Measurements from ENCODE around the gene FKRP. TPM values are rescaled to one million over a fixed set of nuclear protein-coding genes. Genes with fewer than 3 reads are reported as not detected.

Gene FKRP
- total and polyA plus RNA-seq, 2 of the 13 experiments (the other 11 are each of a cell fraction or from before 2014, with no cell fraction given) = 7.3 to 9.8 TPM

DNA sequence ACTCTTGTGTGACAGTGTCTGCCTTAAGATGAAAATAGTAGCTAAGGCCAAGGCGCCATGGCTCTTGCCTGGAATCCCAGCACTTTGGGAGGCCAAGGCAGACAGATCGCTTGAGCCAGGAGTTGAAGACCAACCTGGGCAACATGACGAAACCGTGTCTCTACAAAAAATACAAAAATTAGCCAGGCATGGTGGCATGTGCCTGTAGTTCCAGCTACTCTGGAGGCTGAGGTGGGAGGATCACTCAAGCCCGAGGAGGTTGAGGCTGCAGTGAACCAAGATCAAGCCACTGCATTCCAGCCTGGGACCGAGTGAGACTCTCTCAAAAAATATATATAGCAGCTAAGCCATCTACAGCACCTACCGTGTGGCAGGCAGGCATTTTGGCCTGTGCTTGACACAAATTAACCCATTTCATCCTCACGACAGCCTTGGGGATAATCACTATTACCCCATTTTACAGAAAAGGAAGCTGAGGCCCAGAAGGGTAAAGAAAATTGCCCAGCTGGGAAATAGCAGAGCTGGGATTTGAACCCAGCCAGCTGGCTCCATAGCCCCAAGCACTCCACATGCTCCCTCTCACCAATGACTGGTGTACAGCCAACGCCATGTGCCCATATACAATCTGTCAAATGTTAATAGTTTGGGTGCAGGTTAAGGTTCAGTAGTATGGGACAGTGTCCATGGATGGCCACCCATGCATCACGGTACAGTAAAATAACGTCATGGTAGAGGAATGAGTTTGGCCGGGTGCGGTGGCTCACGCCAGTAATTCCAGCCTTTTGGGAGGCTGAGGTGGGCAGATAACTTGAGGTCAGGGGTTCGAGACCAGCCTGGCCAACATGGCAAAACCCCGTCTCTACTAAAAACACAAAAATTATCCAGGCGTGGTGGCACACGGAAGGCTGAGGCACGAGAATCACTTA is 39.5 kb downstream of the FKRP start (continued):
- TF ChIP-seq BCLAF1 (IDR thresholded peaks at IDR 0.05) = no peak
- TF ChIP-seq ZNF770 (CRISPR knock-in tag; IDR thresholded peaks at IDR 0.05) = peak; percentile 98
- no peak for TF ChIP-seq ZKSCAN5 (CRISPR knock-in tag; IDR thresholded peaks at IDR 0.05)
- TF ChIP-seq FOXK2 (IDR thresholded peaks at IDR 0.05) = no peak
- TF ChIP-seq, protein P1, sequence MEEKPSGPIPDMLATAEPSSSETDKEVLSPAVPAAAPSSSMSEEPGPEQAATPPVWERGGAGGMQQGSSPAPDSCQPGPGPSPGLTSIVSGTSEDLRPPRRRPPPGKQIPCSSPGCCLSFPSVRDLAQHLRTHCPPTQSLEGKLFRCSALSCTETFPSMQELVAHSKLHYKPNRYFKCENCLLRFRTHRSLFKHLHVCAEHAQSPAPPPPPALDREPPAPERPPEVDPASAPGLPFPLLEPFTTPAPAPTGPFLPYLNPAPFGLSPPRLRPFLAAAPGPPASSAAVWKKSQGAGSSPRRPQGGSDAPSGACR (CRISPR knock-in tag; IDR thresholded peaks at IDR 0.05) = no peak
- no peak for TF ChIP-seq ZNF382 (CRISPR knock-in tag; IDR thresholded peaks at IDR 0.05; ENCODE audit: borderline replicate concordance)
